HepG2 (cell line): Measurements from ENCODE around the gene STARD10. TPM values are rescaled to one million over a fixed set of nuclear protein-coding genes. Genes with fewer than 3 reads are reported as not detected.

Experiments
- ATAC-seq: fragments of 200-7000 bp; cut with Tn5 transposase; 3 replicates; pipeline ENCODE4 v1.9.1; 2020; ENCODE audit warnings: mild to moderate bottlenecking, moderate library complexity
- BruUV-seq: library from RNA; stranded (reverse); fragments of 400-500 nt; replicated peaks from 2 replicates; lab custom pipeline; 2021; lab: Mats Ljungman, UMichigan
- CTCF ChIA-PET: fragments of 300-600 bp; formaldehyde crosslinking; extraction: SDS; loops from one replicate; lab custom pipeline; 2021; ENCODE audit warnings: low total read pairs, inconsistent platforms, low intra/inter-chr PET ratio; lab: Yijun Ruan, JAX
- POLR2A ChIA-PET: fragments of 350-600 bp; sonication (Branson Sonifier 250); formaldehyde crosslinking; loops from one replicate; lab custom pipeline; 2020; ENCODE audit warnings: antibody characterized with exemption, inconsistent platforms; lab: Yijun Ruan, JAX
- DNase-seq: peaks from one replicate; pipeline ENCODE4 v3.0.0-alpha.2; 2015; ENCODE audit warnings: low spot score
- FAIRE-seq: peaks from 3 replicates; lab custom pipeline; 2011; peaks lifted over from hg19 to GRCh38; lab: Jason Lieb, UNC
- H2AFZ ChIP-seq: one replicate; pipeline ENCODE4 v1.6.1; 2011; ENCODE audit warnings: low read length, inconsistent platforms
- H3K27ac ChIP-seq: fragments of 300-600 bp; 3 replicates; pipeline ENCODE4 v1.8.0; 2011; ENCODE audit warnings: mixed run types, mild to moderate bottlenecking, mixed read lengths, low read length, inconsistent platforms; ENCODE audit not compliant: insufficient read depth; ENCODE audit errors: extremely low read length
- H3K27me3 ChIP-seq, 2 experiments: fragments of 200-600 bp in 1 of 2; 2 replicates in 1 of 2; 3 replicates in 1 of 2; pipeline versions ENCODE4 v1.6.0 to v1.8.0; 2011; ENCODE audit warnings: low read length in 2 of 2, mild to moderate bottlenecking in 2 of 2, moderate library complexity in 2 of 2, inconsistent platforms in 1 of 2; ENCODE audit not compliant: insufficient read depth in 2 of 2, control insufficient read depth in 1 of 2
- H3K36me3 ChIP-seq, 2 experiments: fragments of 200-600 bp in 1 of 2; replicated peaks in 1 of 2; 2 replicates in 1 of 2; 3 replicates in 1 of 2; pipeline versions ENCODE4 v1.5.1 to v1.8.0; 2011; ENCODE audit warnings: low read length in 2 of 2, inconsistent platforms in 1 of 2; ENCODE audit not compliant: insufficient read depth in 2 of 2, control insufficient read depth in 1 of 2
- H3K4me1 ChIP-seq: 2 replicates; pipeline ENCODE4 v1.5.1; 2012; ENCODE audit warnings: low read length, inconsistent platforms; ENCODE audit not compliant: insufficient read depth
- H3K4me2 ChIP-seq: 2 replicates; pipeline ENCODE4 v1.6.0; 2011; ENCODE audit warnings: low read depth, low read length, inconsistent platforms
- H3K4me3 ChIP-seq, 3 experiments: fragments of 200-600 bp in 1 of 3; sonication (generic), shearing (Covaris generic) in 1 of 3; replicated peaks in 1 of 3; 2 replicates each; pipeline ENCODE4 v1.5.1; 2011 to 2016; ENCODE audit warnings: low read length in 3 of 3, inconsistent platforms in 2 of 3, low read depth in 2 of 3, mild to moderate bottlenecking in 2 of 3, control low read depth in 1 of 3, mixed read lengths in 1 of 3; ENCODE audit not compliant: insufficient read depth in 1 of 3
- H3K79me2 ChIP-seq: one replicate; pipeline ENCODE4 v1.6.1; 2011; ENCODE audit warnings: low read length, inconsistent platforms; ENCODE audit not compliant: insufficient read depth
- H3K9ac ChIP-seq: 2 replicates; pipeline ENCODE4 v1.6.0; 2011; ENCODE audit warnings: mild to moderate bottlenecking, low read depth, low read length, inconsistent platforms; ENCODE audit not compliant: insufficient read depth
- H3K9me3 ChIP-seq: 2 replicates; pipeline ENCODE4 v1.5.1; 2012; ENCODE audit warnings: mild to moderate bottlenecking, low read length
- H4K20me1 ChIP-seq: 2 replicates; pipeline ENCODE4 v1.6.0; 2011; ENCODE audit warnings: inconsistent platforms, mild to moderate bottlenecking, low read length, moderate library complexity; ENCODE audit not compliant: insufficient read depth
- ARHGAP35 ChIP-seq: sonication (generic); formaldehyde crosslinking; IDR thresholded peaks from 2 replicates; pipeline ENCODE4 v1.9.0; 2022; ENCODE audit warnings: mild to moderate bottlenecking, inconsistent platforms, moderate library complexity, missing genetic modification reagents, borderline replicate concordance
- HNF1A ChIP-seq, 2 experiments: sonication (generic) in 1 of 2; formaldehyde crosslinking in 1 of 2; IDR thresholded peaks; 2 replicates each; pipeline versions ENCODE4 v1.4.0 to v1.6.1; 2016 to 2020; ENCODE audit warnings: borderline replicate concordance in 1 of 2, low read depth in 1 of 2, mild to moderate bottlenecking in 1 of 2, missing genetic modification reagents in 1 of 2
- HNF1B ChIP-seq: sonication (generic); formaldehyde crosslinking; IDR thresholded peaks from 2 replicates; pipeline ENCODE4 v1.5.1; 2020; ENCODE audit warnings: mild to moderate bottlenecking, moderate library complexity, missing genetic modification reagents
- KDM5A ChIP-seq: fragments of 200-600 bp; sonication (generic); IDR thresholded peaks from 2 replicates; pipeline ENCODE4 v1.7.0; 2018; ENCODE audit warnings: antibody characterized with exemption, mild to moderate bottlenecking, low read length, borderline replicate concordance
- PBX2 ChIP-seq: IDR thresholded peaks from 2 replicates; pipeline ENCODE4 v1.6.1; 2016; ENCODE audit warnings: control low read depth
- PHF20 ChIP-seq: sonication (generic); formaldehyde crosslinking; IDR thresholded peaks from 2 replicates; pipeline ENCODE4 v1.5.0; 2020; ENCODE audit warnings: mild to moderate bottlenecking, missing genetic modification reagents
- PPARG ChIP-seq: conservative IDR thresholded peaks from 2 replicates; pipeline ENCODE4 v1.6.1; 2016; ENCODE audit warnings: missing biosample characterization, missing genetic modification reagents
- SSRP1 ChIP-seq: IDR thresholded peaks from 2 replicates; pipeline ENCODE4 v1.6.1; 2016; ENCODE audit warnings: control low read depth
- SUZ12 ChIP-seq: fragments of 150-350 bp; IDR thresholded peaks from 2 replicates; pipeline ENCODE4 v1.6.1; 2014; ENCODE audit warnings: low read depth, low read length
- TRIM22 ChIP-seq: fragments of 450-650 bp; IDR thresholded peaks from 2 replicates; pipeline ENCODE4 v1.6.1; 2017
- ZNF180 ChIP-seq: sonication (generic); formaldehyde crosslinking; IDR thresholded peaks from 2 replicates; pipeline ENCODE4 v1.4.0; 2020; ENCODE audit warnings: low read depth, missing genetic modification reagents, borderline replicate concordance
- ZNF234 ChIP-seq: sonication (generic); formaldehyde crosslinking; conservative IDR thresholded peaks from 2 replicates; pipeline ENCODE4 v1.5.1; 2020; ENCODE audit warnings: mild to moderate bottlenecking, missing genetic modification reagents
- ZNF781 ChIP-seq: sonication (generic); formaldehyde crosslinking; IDR thresholded peaks from 2 replicates; pipeline ENCODE4 v1.5.1; 2020; ENCODE audit warnings: borderline replicate concordance, mild to moderate bottlenecking, missing genetic modification reagents; ENCODE audit errors: not compliant biosample characterization
- WGBS: methylation state at CpG from one replicate; pipeline ENCODE4 v1.1.6; 2017; ENCODE audit warnings: low lambda C conversion rate; 5-methylcytosine and 5-hydroxymethylcytosine counted together
- in situ Hi-C: cut with HindIII; loops from 2 replicates; pipeline ENCODE4 v1.10.0; 2017; ENCODE audit warnings: low pct_unique_long_range_greater_than_20kb; ENCODE audit not compliant: extremely low pct_ligation_motif_present
- intact Hi-C: fragments of 100-400 bp; cut with micrococcal nuclease; formaldehyde crosslinking; loops from one replicate; pipeline ENCODE4 v1.10.0; 2022; ENCODE audit not compliant: unreplicated experiment
- polyA plus RNA-seq, 8 experiments: library from polyadenylated mRNA; depleted of rRNA in 3 of 8; stranded (reverse) in 7 of 8; unstranded in 1 of 8; fragments of >200 nt; fragmentation: Illumina TruSeq in 4 of 8; extraction: Trizol in 4 of 8; gene quantifications; 2 replicates each; pipeline versions ENCODE4 v1.2.1 to v1.2.3, GENCODE V29; 2011 to 2016; ENCODE audit warnings: low read depth in 4 of 8, missing spikeins in 1 of 8, mixed read lengths in 1 of 8; ENCODE audit not compliant: insufficient read depth in 1 of 8
- total RNA-seq, 5 experiments: library from RNA; depleted of rRNA; stranded (reverse); fragments of >200 nt; fragmentation: Illumina TruSeq; extraction: Trizol; gene quantifications; 2 replicates each; pipeline ENCODE4 v1.2.3, GENCODE V29; 2016; ENCODE audit warnings: low read depth in 1 of 5

Gene STARD10
- total and polyA plus RNA-seq, 2 of the 13 experiments (the other 11 are each of a cell fraction or from before 2014, with no cell fraction given): 260 to 341 TPM

- ChIA-PET CTCF (no interaction called here), POLR2A (no interaction called here)
- H2AFZ ChIP-seq: no peak overlapping the region
- intact Hi-C loops (no loop called here), in situ Hi-C loops (no loop called here)
- FAIRE-seq (no peak), DNase-seq (no peak), ATAC-seq (no peak)
- H3K27me3 ChIP-seq: no peaks in the 10 kb centered on the region
- no peak overlapping the region for H3K27ac ChIP-seq
- peaks cover 45% of the 10 kb centered on the region for H3K79me2 ChIP-seq
- peaks cover 18% of the 10 kb centered on the region; the same call in 1 of the 2 replicates for H4K20me1 ChIP-seq
- TF ChIP-seq TRIM22 (no peak), SSRP1 (CRISPR knock-in tag) (no peak), ZNF234 (CRISPR knock-in tag) (no peak), PBX2 (CRISPR knock-in tag) (no peak), ARHGAP35 (no peak), HNF1A (IDR thresholded peaks at IDR 0.05; ENCODE audit: low read depth) (no peak), HNF1A (CRISPR knock-in tag; IDR thresholded peaks at IDR 0.05; ENCODE audit: borderline replicate concordance) (no peak), KDM5A (no peak), SUZ12 (no peak), ZNF180 (CRISPR knock-in tag) (no peak), HNF1B (no peak), PHF20 (CRISPR knock-in tag) (no peak), ZNF781 (no peak), PPARG (CRISPR knock-in tag) (no peak)
- BruUV-seq: no TSS peak
- H3K9me3 ChIP-seq: no peaks in the 10 kb centered on the region
- 99% methylated on average over 4 of the region's 4 CpGs for WGBS
- no peak overlapping the region for H3K4me3 ChIP-seq
- peaks cover 45 to 90% of the 10 kb centered on the region in 2 experiments; a peak in 4 of 5 replicates for H3K36me3 ChIP-seq
- H3K9ac ChIP-seq: no peak overlapping the region
- no peaks in the 10 kb centered on the region for H3K4me1 ChIP-seq
- H3K4me2 ChIP-seq: no peak overlapping the region
These were observed 73.1 kb downstream of the STARD10 start for GRCh38 chr11:72720784-72721183.
